Measurements from ENCODE around the gene VTN.

Gene VTN

GRCh38 chr17:28334666-28335200 is 35.4 kb downstream of the VTN start:
- H3K4me3 ChIP-seq (ENCODE audit: control insufficient read depth, low read depth, low read length) = peak overlapping the region; percentile 97
- peak; percentile 56 for DNase-seq (ENCODE audit: low read depth)
- no peak for TF ChIP-seq CTCF (conservative IDR thresholded peaks at IDR 0.05; ENCODE audit: control insufficient read depth, insufficient read depth, low read depth, low read length)

GRCh38 chr17:28334171-28334570 is 35.9 kb downstream of the VTN start:
- H3K4me3 ChIP-seq (ENCODE audit: control insufficient read depth, low read depth, low read length) = peak overlapping the region; percentile 97
- no peak for TF ChIP-seq CTCF (conservative IDR thresholded peaks at IDR 0.05; ENCODE audit: control insufficient read depth, insufficient read depth, low read depth, low read length)
- peak; percentile 35 for DNase-seq (ENCODE audit: low read depth)

GRCh38 chr17:28333083-28333746 is 36.9 kb downstream of the VTN start:
- no peak for TF ChIP-seq CTCF (conservative IDR thresholded peaks at IDR 0.05; ENCODE audit: control insufficient read depth, insufficient read depth, low read depth, low read length)
- no peak overlapping the region for H3K4me3 ChIP-seq (ENCODE audit: control insufficient read depth, low read depth, low read length)
- no peak for DNase-seq (ENCODE audit: low read depth)

- TF ChIP-seq CTCF (conservative IDR thresholded peaks at IDR 0.05; ENCODE audit: control insufficient read depth, insufficient read depth, low read depth, low read length) = no peak
- H3K4me3 ChIP-seq (ENCODE audit: control insufficient read depth, low read depth, low read length) = no peak overlapping the region
- no peak for DNase-seq (ENCODE audit: low read depth)
These were observed 38.2 kb downstream of the VTN start for GRCh38 chr17:28331891-28332420.

- no peak for TF ChIP-seq CTCF (conservative IDR thresholded peaks at IDR 0.05; ENCODE audit: control insufficient read depth, insufficient read depth, low read depth, low read length)
- no peak overlapping the region for H3K4me3 ChIP-seq (ENCODE audit: control insufficient read depth, low read depth, low read length)
- no peak for DNase-seq (ENCODE audit: low read depth)
These were observed 39.4 kb downstream of the VTN start for GRCh38 chr17:28330671-28331070.

- no peak for TF ChIP-seq CTCF (conservative IDR thresholded peaks at IDR 0.05; ENCODE audit: control insufficient read depth, insufficient read depth, low read depth, low read length)
- H3K4me3 ChIP-seq (ENCODE audit: control insufficient read depth, low read depth, low read length) = no peak overlapping the region
- no peak for DNase-seq (ENCODE audit: low read depth)
These were observed 41.8 kb downstream of the VTN start for GRCh38 chr17:28328325-28328724.

Measured in fibroblast of mammary gland (primary cell).